Sigmoid colon (tissue), 7 donors: ENCODE measurements around the gene POU6F2. TPM values are rescaled to one million over a fixed set of nuclear protein-coding genes. Genes with fewer than 3 reads are reported as not detected.

ENCODE experiments used
- DNase-seq: peaks from one replicate; pipeline ENCODE4 v3.0.0-alpha.2; 2019
- H3K27ac ChIP-seq, 4 donors: fragments of 200-600 bp; sonication (generic); one replicate each; pipeline ENCODE4 v1.5.1; 2016 to 2019; ENCODE audit warnings: mild to moderate bottlenecking in 1 of 4
- H3K27me3 ChIP-seq, 3 donors: fragments of 200-600 bp; sonication (generic); one replicate each; pipeline ENCODE4 v1.5.1; 2019; ENCODE audit warnings: mild to moderate bottlenecking in 1 of 3
- H3K36me3 ChIP-seq, 4 donors: fragments of 200-600 bp; sonication (generic); one replicate each; pipeline ENCODE4 v1.5.1; 2016 to 2019
- H3K4me1 ChIP-seq, 4 donors: fragments of 200-600 bp; sonication (generic); one replicate each; pipeline ENCODE4 v1.5.1; 2017 to 2019
- H3K4me3 ChIP-seq, 4 donors: fragments of 200-600 bp; sonication (generic); one replicate each; pipeline ENCODE4 v1.5.1; 2017 to 2019; ENCODE audit warnings: mild to moderate bottlenecking in 2 of 4, moderate library complexity in 1 of 4
- H3K9me3 ChIP-seq, 4 donors: fragments of 200-600 bp in 3 of 4; sonication (generic) in 3 of 4; one replicate each; pipeline versions ENCODE4 v1.5.1 to v1.6.1; 2013 to 2019
- CTCF ChIP-seq, 4 experiments: fragments of 450-650 bp in 3 of 4; fragments of 200-600 bp in 1 of 4; IDR thresholded peaks; one replicate each; pipeline ENCODE4 v1.5.1; 2016 to 2019; ENCODE audit warnings: antibody characterized with exemption in 4 of 4, mild to moderate bottlenecking in 3 of 4, moderate library complexity in 2 of 4
- EP300 ChIP-seq, 4 donors: sonication (generic); formaldehyde crosslinking; IDR thresholded peaks; one replicate each; pipeline ENCODE4 v1.6.1; 2017; ENCODE audit warnings: antibody characterized with exemption in 4 of 4
- POLR2A ChIP-seq, 2 donors: fragments of 450-650 bp; IDR thresholded peaks; one replicate each; pipeline ENCODE4 v1.6.1; 2016; ENCODE audit warnings: antibody characterized with exemption in 2 of 2, mild to moderate bottlenecking in 2 of 2, moderate library complexity in 2 of 2
- POLR2AphosphoS5 ChIP-seq, 4 donors: sonication (generic); formaldehyde crosslinking; IDR thresholded peaks; one replicate each; pipeline ENCODE4 v1.6.1; 2017; ENCODE audit warnings: antibody characterized with exemption in 4 of 4
- WGBS, 2 donors: extraction: QIAGEN DNeasy Blood & Tissue Kit; methylation state at CpG; one replicate each; pipeline ENCODE4 v1.1.7; 2013; 5-methylcytosine and 5-hydroxymethylcytosine counted together
- intact Hi-C: fragments of 100-400 bp; cut with DNase I; formaldehyde crosslinking; loops from one replicate; pipeline ENCODE4 v1.15.1; 2023
- polyA plus RNA-seq, 3 donors: library from polyadenylated mRNA; stranded (reverse); fragments of 200-250 nt; gene quantifications; one replicate each; pipeline ENCODE4 v1.2.3, GENCODE V29; 2013
- total RNA-seq, 4 donors: library from RNA; depleted of rRNA; stranded (reverse); fragments of >200 nt; gene quantifications; one replicate each; pipeline ENCODE4 v1.1.0, GENCODE V29; 2016
- donor health status: healthy with polysubstance abuse.
- donor health status: Bipolar disorder and iron deficiency.
- donor health status: healthy.

The POU6F2 gene
- total and polyA plus RNA-seq, 7 donors, result 0.04 TPM; not detected in 6

- WGBS, 2 donors, result 42 to 76% methylated on average over 12 of the region's 12 CpGs
- no peak for TF ChIP-seq POLR2AphosphoS5 (IDR thresholded peaks at IDR 0.05)
- TF ChIP-seq EP300 (IDR thresholded peaks at IDR 0.05), result no peak
- no peak for TF ChIP-seq POLR2A (IDR thresholded peaks at IDR 0.05)
- TF ChIP-seq CTCF (IDR thresholded peaks at IDR 0.05), result no peak
- H3K4me1 ChIP-seq, result no peaks in the 10 kb centered on the region
- H3K27me3 ChIP-seq, result no peaks in the 10 kb centered on the region
- no peak for DNase-seq
- H3K4me3 ChIP-seq, result no peak overlapping the region
- H3K27ac ChIP-seq, result no peak overlapping the region
- H3K36me3 ChIP-seq, result no peaks in the 10 kb centered on the region
- intact Hi-C loops, result no loop called here
- H3K9me3 ChIP-seq, result peaks cover 0 to 4% (median 0%) of the 10 kb centered on the region in 4 donors
Measured at GRCh38 chr7:39238234-39238869, 260.6 kb downstream of the POU6F2 start.

GRCh38 chr7:39240864-39241263, 263.2 kb downstream of the POU6F2 start:
- Histone ChIP-seq H3K27ac (no peak overlapping the region), H3K9me3 (peaks cover 0 to 4% (median 0%) of the 10 kb centered on the region in 4 donors), H3K27me3 (no peaks in the 10 kb centered on the region), H3K36me3 (no peaks in the 10 kb centered on the region), H3K4me1 (no peaks in the 10 kb centered on the region), H3K4me3 (no peak overlapping the region)
- no peak for TF ChIP-seq EP300 (IDR thresholded peaks at IDR 0.05)
- no peak for TF ChIP-seq POLR2A (IDR thresholded peaks at IDR 0.05)
- TF ChIP-seq POLR2AphosphoS5 (IDR thresholded peaks at IDR 0.05), result no peak
- TF ChIP-seq CTCF (IDR thresholded peaks at IDR 0.05), result no peak
- intact Hi-C loops, result no loop called here
- 68 to 91% methylated on average over 3 of the region's 3 CpGs for WGBS, 2 donors
- DNase-seq, result no peak

- DNase-seq, result no peak
- TF ChIP-seq POLR2A (IDR thresholded peaks at IDR 0.05) (no peak), POLR2AphosphoS5 (IDR thresholded peaks at IDR 0.05) (no peak), EP300 (IDR thresholded peaks at IDR 0.05) (no peak), CTCF (IDR thresholded peaks at IDR 0.05) (no peak)
- H3K36me3 ChIP-seq, result no peaks in the 10 kb centered on the region
- no peaks in the 10 kb centered on the region for H3K9me3 ChIP-seq
- 89% methylated on average over 3 of the region's 3 CpGs for WGBS, 2 donors
- intact Hi-C loops, result no loop called here
- no peak overlapping the region for H3K4me3 ChIP-seq
- H3K27ac ChIP-seq, result no peak overlapping the region
- no peaks in the 10 kb centered on the region for H3K4me1 ChIP-seq
- H3K27me3 ChIP-seq, result no peaks in the 10 kb centered on the region
Measured at GRCh38 chr7:39247576-39247975, 269.9 kb downstream of the POU6F2 start.

- Histone ChIP-seq H3K27me3 (no peaks in the 10 kb centered on the region), H3K4me1 (peaks cover 0 to 4% (median 0%) of the 10 kb centered on the region in 4 donors), H3K4me3 (no peak overlapping the region), H3K27ac (no peak overlapping the region), H3K36me3 (no peaks in the 10 kb centered on the region), H3K9me3 (no peaks in the 10 kb centered on the region)
- no peak for TF ChIP-seq EP300 (IDR thresholded peaks at IDR 0.05)
- TF ChIP-seq POLR2AphosphoS5 (IDR thresholded peaks at IDR 0.05), result no peak
- TF ChIP-seq CTCF (IDR thresholded peaks at IDR 0.05), result no peak
- no peak for TF ChIP-seq POLR2A (IDR thresholded peaks at IDR 0.05)
- DNase-seq, result no peak
- intact Hi-C loops, result no loop called here
- 60 to 78% methylated on average over 4 of the region's 4 CpGs for WGBS, 2 donors
Measured at GRCh38 chr7:39248041-39248691, 270.5 kb downstream of the POU6F2 start.
